ENCODE measurements around the gene PNPLA2. TPM values are rescaled to one million over a fixed set of nuclear protein-coding genes. Genes with fewer than 3 reads are reported as not detected.

Gene PNPLA2
- total RNA-seq, 2 donors from 2014 or later: 24.5 to 49.1 TPM

DNA sequence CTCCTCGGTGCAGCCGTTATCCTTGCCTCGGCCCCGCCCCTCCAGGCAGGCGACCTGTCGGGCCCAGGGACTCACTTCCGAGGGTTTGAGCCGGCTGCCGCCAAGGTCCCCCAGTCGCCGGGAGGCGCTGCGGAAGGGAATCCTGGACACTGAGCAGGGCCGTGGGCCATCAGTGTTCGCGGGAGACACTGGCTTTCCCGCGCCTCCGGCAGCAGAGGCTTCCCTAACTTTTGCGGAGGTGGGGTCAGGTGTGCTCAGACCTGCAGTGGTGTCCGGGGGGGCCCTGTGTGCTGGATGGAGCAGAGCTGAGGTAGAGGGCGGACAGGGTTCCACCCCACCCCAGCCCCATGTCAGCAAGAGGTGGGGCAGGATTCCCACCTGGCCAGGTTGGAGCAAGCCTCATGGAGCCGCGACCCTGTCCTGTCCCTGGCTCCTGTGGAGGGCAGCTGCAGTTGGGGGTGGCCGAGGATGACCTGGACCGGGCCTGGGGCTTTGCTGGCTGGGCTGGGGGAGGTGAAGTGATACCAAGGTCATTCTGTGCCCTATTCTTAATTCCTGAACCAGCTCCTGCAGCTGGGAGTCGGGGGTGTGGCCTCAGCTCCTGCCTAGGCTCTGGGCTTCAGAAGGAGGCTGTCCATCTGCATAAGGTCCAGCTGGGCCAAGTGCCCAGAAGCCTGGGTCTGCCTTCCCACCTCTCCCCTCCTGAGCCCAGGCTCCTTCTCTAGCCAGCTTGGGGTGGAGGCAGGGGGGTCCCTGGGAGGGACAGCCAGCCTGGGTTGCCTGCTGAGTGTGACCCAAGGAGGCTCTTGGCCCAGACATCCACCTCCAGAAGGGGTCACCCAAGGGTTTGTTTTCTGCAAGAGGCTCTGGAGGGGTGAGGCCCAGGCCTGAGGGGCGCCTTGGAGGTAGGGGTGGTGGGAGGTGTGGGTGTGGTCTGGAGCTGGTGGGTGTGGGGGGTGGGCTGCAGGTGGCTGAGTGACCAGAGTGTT is 32.4 kb downstream of the PNPLA2 start:
- no peaks in the 10 kb centered on the region for H3K9me3 Mint-ChIP-seq
- ATAC-seq (no peak), DNase-seq (ENCODE audit: low spot score in 2 of 2) (no peak)
- H3K36me3 Mint-ChIP-seq: no peaks in the 10 kb centered on the region
- no peak overlapping the region for H3K27ac Mint-ChIP-seq

- no peaks in the 10 kb centered on the region for H3K9me3 Mint-ChIP-seq
- DNase-seq (ENCODE audit: low spot score in 2 of 2) (no peak), ATAC-seq (no peak)
- H3K36me3 Mint-ChIP-seq: no peaks in the 10 kb centered on the region
- H3K27ac Mint-ChIP-seq: no peak overlapping the region
These were observed 34.0 kb downstream of the PNPLA2 start for GRCh38 chr11:852762-853161.

DNA sequence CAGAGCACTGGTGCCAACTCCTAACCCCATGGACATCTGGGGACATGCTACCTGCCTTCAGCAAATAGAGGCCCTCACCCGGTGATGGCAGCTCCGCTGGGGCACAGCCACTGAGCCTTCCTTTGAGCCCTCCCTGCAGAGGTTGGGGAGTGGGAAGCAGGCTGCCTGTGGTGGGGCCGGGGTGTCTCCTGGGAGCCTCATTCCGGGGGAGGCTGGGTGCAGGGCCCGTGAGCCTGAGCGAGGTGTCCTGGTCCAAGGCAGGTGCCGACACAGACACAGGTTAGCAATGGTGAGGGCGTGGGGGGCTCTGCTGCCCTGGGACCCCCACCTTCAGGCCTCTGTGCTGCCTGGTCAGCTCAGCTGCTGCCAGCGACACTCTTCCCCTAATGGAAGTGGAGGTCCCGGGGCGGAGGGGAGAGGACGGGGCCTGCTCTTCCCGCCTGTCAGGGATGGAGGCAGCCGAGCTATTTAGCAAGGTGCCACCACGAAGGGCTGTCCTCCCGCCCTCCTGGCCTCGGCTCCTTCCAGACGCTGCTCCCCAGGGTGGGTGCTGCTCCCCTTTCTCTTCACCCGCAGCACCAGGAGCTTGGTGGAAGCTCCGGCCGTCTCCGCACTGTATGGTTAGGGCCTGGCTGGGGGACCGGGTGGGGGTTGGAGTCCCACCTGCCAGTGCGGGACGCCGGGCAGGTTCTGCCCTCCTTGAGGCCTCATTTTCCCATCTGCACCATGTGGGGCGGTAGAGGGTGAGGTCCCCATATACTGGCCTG is 35.2 kb downstream of the PNPLA2 start:
- H3K27ac Mint-ChIP-seq: no peak overlapping the region
- H3K36me3 Mint-ChIP-seq: no peaks in the 10 kb centered on the region
- no peak for DNase-seq (ENCODE audit: low spot score in 2 of 2)
- no peak for ATAC-seq
- H3K9me3 Mint-ChIP-seq: no peaks in the 10 kb centered on the region

- no peak for ATAC-seq
- no peak for DNase-seq (ENCODE audit: low spot score in 2 of 2)
These were observed 36.1 kb downstream of the PNPLA2 start for GRCh38 chr11:854601-855329.

DNA sequence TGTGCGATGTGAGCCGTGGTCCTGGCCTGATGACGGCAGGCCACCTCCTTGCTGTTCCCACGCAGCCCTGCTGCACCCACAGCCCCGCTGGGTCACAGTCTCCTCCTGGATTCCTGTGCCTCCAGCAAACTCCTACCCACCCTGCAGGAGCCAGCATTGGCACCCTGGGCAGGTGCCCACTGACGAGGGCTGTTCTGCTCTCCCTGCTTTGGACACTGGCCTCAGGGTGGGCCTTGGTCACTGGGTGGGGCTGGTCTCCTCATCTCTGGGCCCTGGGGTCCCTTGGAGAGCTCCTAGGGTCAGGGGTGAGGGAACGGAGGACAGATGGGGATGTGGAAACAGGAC is 36.6 kb downstream of the PNPLA2 start:
- H3K9me3 Mint-ChIP-seq: no peaks in the 10 kb centered on the region

More at GRCh38 chr11:854601-855329, 36.1 kb downstream of the PNPLA2 start:
- Mint-ChIP-seq H3K36me3 (no peaks in the 10 kb centered on the region), H3K27ac (no peak overlapping the region), H3K9me3 (no peaks in the 10 kb centered on the region)

DNA sequence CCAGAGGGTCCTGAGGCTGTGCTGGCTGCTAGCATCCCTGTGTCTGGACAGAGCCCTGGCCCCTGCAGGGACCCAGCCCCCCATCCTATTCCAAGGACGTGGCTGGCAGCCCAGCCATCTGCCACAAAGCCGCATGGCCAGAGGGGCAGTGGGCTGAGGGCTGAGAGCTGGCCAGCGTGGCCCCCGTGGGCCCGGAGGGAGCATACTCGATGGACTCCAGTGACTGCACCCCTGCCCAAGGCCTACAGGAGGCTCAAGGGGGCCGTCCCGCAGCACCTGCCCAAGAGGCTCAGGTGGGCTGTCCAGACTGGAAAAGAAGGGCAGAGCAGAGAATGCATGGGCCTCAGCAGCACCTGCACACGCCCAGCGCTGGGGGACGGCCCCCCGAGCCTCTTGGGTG is 37.1 kb downstream of the PNPLA2 start:
- no peak for ATAC-seq
- Mint-ChIP-seq H3K27ac (no peak overlapping the region), H3K9me3 (no peaks in the 10 kb centered on the region), H3K36me3 (no peaks in the 10 kb centered on the region)
- no peak for DNase-seq (ENCODE audit: low spot score in 2 of 2)

More for the DNA sequence above, 36.6 kb downstream of the PNPLA2 start:
- no peak for ATAC-seq
- Mint-ChIP-seq H3K36me3 (no peaks in the 10 kb centered on the region), H3K27ac (no peak overlapping the region)
- DNase-seq (ENCODE audit: low spot score in 2 of 2): no peak

DNA sequence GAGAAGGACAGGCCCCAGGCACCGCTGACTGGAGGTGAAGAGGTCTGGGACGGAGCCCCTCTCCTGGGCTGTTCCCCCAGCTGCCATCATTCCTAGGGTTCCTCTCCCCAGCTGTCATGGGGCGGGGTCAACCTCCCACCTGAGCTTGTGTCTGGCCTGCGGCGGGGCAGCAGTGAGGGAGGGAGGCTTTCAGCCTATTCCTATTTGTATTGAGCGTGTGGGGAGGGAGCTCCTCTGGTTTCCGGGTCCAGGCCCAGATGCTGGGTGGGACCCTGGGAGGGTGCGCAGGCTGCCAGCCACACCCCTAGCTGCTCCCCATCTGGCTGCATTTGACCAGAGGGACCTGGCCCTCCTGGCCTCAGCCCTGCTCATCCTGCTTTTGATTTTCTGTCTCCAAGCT is 37.7 kb downstream of the PNPLA2 start:
- Mint-ChIP-seq H3K36me3 (no peaks in the 10 kb centered on the region), H3K27ac (no peak overlapping the region), H3K9me3 (no peaks in the 10 kb centered on the region)
- ATAC-seq (no peak), DNase-seq (ENCODE audit: low spot score in 2 of 2) (no peak)

- DNase-seq (ENCODE audit: low spot score in 2 of 2) (no peak), ATAC-seq (no peak)
- no peaks in the 10 kb centered on the region for H3K9me3 Mint-ChIP-seq
- no peak overlapping the region for H3K27ac Mint-ChIP-seq
- H3K36me3 Mint-ChIP-seq: no peaks in the 10 kb centered on the region
These were observed 39.5 kb downstream of the PNPLA2 start for GRCh38 chr11:858053-858761.

DNA sequence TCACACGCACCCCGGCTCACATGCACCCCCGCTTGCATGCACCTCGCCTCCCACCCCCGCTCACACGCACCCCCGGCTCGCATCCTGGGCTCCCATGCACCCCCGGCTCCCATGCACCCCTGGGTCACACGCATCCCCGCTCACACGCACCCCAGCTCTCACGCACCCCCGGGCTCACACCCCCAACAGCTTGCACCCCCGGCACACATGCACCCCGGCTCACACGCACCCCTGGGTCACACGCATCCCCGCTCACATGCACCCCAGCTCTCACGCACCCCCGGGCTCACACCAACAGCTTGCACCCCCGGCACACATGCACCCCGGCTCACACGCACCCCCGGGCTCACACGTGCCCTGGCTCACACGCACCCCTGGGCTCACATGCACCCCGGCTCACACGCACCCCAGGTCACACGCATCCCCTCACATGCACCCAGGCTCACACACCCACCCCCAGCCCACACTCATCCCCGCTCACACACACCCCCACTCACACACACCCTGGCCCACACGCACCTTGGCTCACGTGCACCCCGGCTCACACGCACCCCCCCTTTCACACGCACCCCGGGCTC is 40.1 kb downstream of the PNPLA2 start:
- no peaks in the 10 kb centered on the region for H3K9me3 Mint-ChIP-seq
- ATAC-seq: no peak
- DNase-seq (ENCODE audit: low spot score in 2 of 2): no peak
- H3K36me3 Mint-ChIP-seq: no peaks in the 10 kb centered on the region
- no peak overlapping the region for H3K27ac Mint-ChIP-seq

GRCh38 chr11:859394-860131 is 40.8 kb downstream of the PNPLA2 start:
- no peaks in the 10 kb centered on the region for H3K36me3 Mint-ChIP-seq
- H3K27ac Mint-ChIP-seq: no peak overlapping the region
- DNase-seq (ENCODE audit: low spot score in 2 of 2): no peak
- ATAC-seq: peak in 1 of 2 donors; percentile 15
- no peaks in the 10 kb centered on the region for H3K9me3 Mint-ChIP-seq

DNA sequence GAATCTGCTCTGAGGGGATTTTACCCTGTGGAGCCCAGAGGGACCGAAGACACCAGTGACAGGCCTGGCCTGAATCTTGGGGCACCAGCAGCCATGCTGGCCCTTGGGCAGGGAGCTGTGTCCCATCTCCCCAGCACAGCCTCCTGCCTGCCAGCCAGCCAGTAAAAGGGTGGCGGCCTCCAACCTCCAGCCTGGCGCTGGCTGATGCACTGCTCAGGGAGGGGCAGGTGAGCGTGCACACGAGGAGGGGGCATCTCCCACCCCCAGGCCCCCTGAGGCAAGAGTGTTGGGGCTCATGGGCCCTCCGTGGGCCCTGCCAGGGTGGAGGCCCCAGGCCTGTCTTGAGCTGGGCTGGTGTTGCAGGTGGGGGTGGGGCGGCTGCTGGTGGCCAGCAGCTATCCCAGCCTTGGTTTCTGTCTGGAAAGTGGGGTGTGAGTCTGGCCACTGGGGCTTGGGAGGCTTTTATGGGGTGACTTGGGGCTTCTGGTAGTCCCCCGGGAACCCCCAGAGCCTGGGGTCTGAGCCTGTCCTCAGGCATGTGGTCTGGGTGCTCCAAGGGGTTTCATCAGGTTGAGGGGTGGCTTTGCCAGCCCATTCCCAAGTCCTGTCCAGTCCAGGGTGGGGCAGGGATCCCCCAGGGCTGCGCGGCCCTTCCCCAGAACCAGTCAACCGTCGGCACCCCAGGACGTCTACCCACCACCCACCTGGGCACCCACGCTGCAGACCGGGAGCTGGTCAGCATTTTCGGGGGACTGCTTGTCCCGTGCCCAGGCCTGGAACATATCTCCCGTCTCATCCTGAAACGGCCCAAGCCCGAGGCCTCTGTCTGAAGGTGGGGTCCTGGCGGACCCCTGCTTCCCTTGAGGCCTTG is 41.8 kb downstream of the PNPLA2 start:
- Mint-ChIP-seq H3K9me3 (no peaks in the 10 kb centered on the region), H3K36me3 (no peaks in the 10 kb centered on the region), H3K27ac (peak overlapping the region; percentile 57 to 90)
- ATAC-seq (no peak), DNase-seq (ENCODE audit: low spot score in 2 of 2) (no peak)

GRCh38 chr11:861105-861479 is 42.4 kb downstream of the PNPLA2 start:
- no peaks in the 10 kb centered on the region for H3K36me3 Mint-ChIP-seq
- no peak for ATAC-seq
- DNase-seq (ENCODE audit: low spot score in 2 of 2): no peak
- no peaks in the 10 kb centered on the region for H3K9me3 Mint-ChIP-seq
- H3K27ac Mint-ChIP-seq: peak overlapping the region; percentile 57 to 90

GRCh38 chr11:862081-862661 is 43.5 kb downstream of the PNPLA2 start:
- H3K27ac Mint-ChIP-seq: peak overlapping the region; percentile 57 to 79
- DNase-seq (ENCODE audit: low spot score in 2 of 2) (no peak), ATAC-seq (no peak)
- no peaks in the 10 kb centered on the region for H3K36me3 Mint-ChIP-seq
- H3K9me3 Mint-ChIP-seq: no peaks in the 10 kb centered on the region

GRCh38 chr11:862696-863022 is 43.9 kb downstream of the PNPLA2 start:
- no peak overlapping the region for H3K27ac Mint-ChIP-seq
- ATAC-seq: no peak

More at GRCh38 chr11:862696-863022, 43.9 kb downstream of the PNPLA2 start:
- no peaks in the 10 kb centered on the region for H3K36me3 Mint-ChIP-seq
- no peak for DNase-seq (ENCODE audit: low spot score in 2 of 2)
- no peaks in the 10 kb centered on the region for H3K9me3 Mint-ChIP-seq

All from activated naive CD4-positive, alpha-beta T cell treated with anti-CD3 and anti-CD28 coated beads, Interleukin-2, amount 50 U/mL, for 72 hours (primary cell).